Esophagus squamous epithelium (tissue), 5 donors: ENCODE data around the gene CAMTA1. TPM values are rescaled to one million over a fixed set of nuclear protein-coding genes. Genes with fewer than 3 reads are reported as not detected.

ENCODE experiments used
- DNase-seq: peaks from one replicate; lab custom pipeline; 2025; lab: John Stamatoyannopoulos, UW
- H3K27ac ChIP-seq, 4 donors: fragments of 200-600 bp; sonication (generic); one replicate each; pipeline ENCODE4 v1.5.1; 2016 to 2019; ENCODE audit warnings: mild to moderate bottlenecking in 1 of 4
- H3K27me3 ChIP-seq, 4 donors: fragments of 200-600 bp; sonication (generic); 1 replicate in 3 of 4; 2 replicates in 1 of 4; pipeline versions ENCODE4 v1.5.1 to v1.6.0; 2017 to 2021; ENCODE audit warnings: antibody characterized with exemption in 1 of 4
- H3K36me3 ChIP-seq, 3 donors: fragments of 200-600 bp; sonication (generic); one replicate each; pipeline ENCODE4 v1.5.1; 2016 to 2019
- H3K4me1 ChIP-seq, 3 donors: fragments of 200-600 bp; sonication (generic); one replicate each; pipeline ENCODE4 v1.5.1; 2017 to 2019
- H3K4me3 ChIP-seq, 4 donors: fragments of 200-600 bp; sonication (generic); 1 replicate in 3 of 4; 2 replicates in 1 of 4; pipeline ENCODE4 v1.5.1; 2016 to 2019; ENCODE audit warnings: mild to moderate bottlenecking in 2 of 4, moderate library complexity in 1 of 4
- H3K9me3 ChIP-seq, 3 donors: fragments of 200-600 bp; sonication (generic); one replicate each; pipeline ENCODE4 v1.5.1; 2016 to 2019
- POLR2A ChIP-seq, 4 donors: fragments of 450-650 bp; IDR thresholded peaks; one replicate each; pipeline ENCODE4 v1.6.1; 2017; ENCODE audit warnings: antibody characterized with exemption in 4 of 4, mild to moderate bottlenecking in 4 of 4, moderate library complexity in 3 of 4
- WGBS, 2 donors: methylation state at CpG; one replicate each; pipeline ENCODE4 v1.1.5; 2018; 5-methylcytosine and 5-hydroxymethylcytosine counted together
- intact Hi-C: fragments of 100-400 bp; cut with DNase I; formaldehyde crosslinking; loops from one replicate; pipeline ENCODE4 v1.15.0; 2022
- total RNA-seq, 4 donors: library from RNA; depleted of rRNA; stranded (reverse); fragments of >200 nt; gene quantifications; one replicate each; pipeline ENCODE4 v1.1.0, GENCODE V29; 2016
- TF ChIP-seq, protein P1 (sequence below), 6 experiments: fragments of 450-650 bp in 4 of 6; fragments of 200-600 bp in 2 of 6; sonication (generic) in 2 of 6; IDR thresholded peaks; one replicate each; pipeline ENCODE4 v1.5.1; 2016 to 2019; ENCODE audit warnings: antibody characterized with exemption in 6 of 6, mild to moderate bottlenecking in 4 of 6, moderate library complexity in 4 of 6
- donor health status: DM: yes; HTN: yes; CAD: no.

The CAMTA1 gene
- total RNA-seq, 4 donors from 2014 or later = 31.3 to 77.4 (median 45.9) TPM

DNA sequence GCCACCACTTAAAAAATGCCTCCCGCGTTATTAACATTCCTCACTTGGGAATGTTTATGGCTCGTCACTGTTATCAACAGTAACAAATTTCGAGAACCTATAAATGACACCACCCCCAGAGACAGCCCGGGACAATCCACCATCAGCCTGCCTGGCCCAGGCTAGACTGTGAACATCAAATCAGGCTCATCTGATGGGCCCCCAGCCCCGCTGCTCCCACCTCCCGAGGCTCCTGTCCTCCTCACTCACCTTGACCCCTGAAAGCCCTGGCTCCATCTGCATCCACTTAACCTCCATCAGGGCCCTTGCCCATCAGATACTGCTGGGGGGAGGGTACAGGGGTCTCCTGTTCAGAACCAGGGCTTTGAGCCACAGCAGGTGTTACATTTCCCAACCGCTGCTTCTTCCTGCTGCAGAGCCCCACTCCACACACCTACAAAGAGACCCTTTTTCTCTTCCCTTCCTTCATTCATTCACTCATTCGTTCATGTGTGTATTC lies 829.4 kb downstream of the CAMTA1 start:
- intact Hi-C loops = no loop called here
- Histone ChIP-seq H3K27ac (no peak overlapping the region), H3K9me3 (no peaks in the 10 kb centered on the region), H3K36me3 (no peaks in the 10 kb centered on the region), H3K4me1 (no peaks in the 10 kb centered on the region), H3K4me3 (no peak overlapping the region), H3K27me3 (peaks cover 0 to 21% (median 0%) of the 10 kb centered on the region in 4 donors)
- WGBS, 2 donors = 68 to 77% methylated on average over 6 to 8 of the region's 9 CpGs
- TF ChIP-seq, protein P1, sequence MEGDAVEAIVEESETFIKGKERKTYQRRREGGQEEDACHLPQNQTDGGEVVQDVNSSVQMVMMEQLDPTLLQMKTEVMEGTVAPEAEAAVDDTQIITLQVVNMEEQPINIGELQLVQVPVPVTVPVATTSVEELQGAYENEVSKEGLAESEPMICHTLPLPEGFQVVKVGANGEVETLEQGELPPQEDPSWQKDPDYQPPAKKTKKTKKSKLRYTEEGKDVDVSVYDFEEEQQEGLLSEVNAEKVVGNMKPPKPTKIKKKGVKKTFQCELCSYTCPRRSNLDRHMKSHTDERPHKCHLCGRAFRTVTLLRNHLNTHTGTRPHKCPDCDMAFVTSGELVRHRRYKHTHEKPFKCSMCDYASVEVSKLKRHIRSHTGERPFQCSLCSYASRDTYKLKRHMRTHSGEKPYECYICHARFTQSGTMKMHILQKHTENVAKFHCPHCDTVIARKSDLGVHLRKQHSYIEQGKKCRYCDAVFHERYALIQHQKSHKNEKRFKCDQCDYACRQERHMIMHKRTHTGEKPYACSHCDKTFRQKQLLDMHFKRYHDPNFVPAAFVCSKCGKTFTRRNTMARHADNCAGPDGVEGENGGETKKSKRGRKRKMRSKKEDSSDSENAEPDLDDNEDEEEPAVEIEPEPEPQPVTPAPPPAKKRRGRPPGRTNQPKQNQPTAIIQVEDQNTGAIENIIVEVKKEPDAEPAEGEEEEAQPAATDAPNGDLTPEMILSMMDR (IDR thresholded peaks at IDR 0.05) = no peak
- no peak for TF ChIP-seq POLR2A (IDR thresholded peaks at IDR 0.05)
- no peak for DNase-seq

DNA sequence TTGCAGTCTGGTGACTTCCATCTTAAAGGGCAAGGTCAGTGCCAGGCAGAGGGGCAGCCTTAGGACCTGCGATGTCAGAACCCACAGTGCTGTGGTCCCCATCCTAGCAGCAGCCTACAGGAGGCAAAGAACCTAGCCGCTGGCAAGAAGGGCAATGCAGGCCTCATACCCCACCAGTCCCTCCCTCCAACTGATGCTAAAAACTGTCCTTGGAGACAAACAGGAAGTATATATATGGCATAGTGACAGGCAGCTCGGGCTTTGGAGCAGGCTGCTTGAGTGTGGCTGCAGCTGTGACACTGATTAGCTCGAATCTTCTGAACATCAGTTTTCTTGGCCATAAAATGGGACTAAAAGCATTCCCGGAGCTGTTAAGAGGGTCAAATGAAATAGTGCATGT lies 829.9 kb downstream of the CAMTA1 start:
- H3K4me3 ChIP-seq = no peak overlapping the region
- DNase-seq = no peak
- TF ChIP-seq, protein P1 (IDR thresholded peaks at IDR 0.05) = no peak
- TF ChIP-seq POLR2A (IDR thresholded peaks at IDR 0.05) = no peak
- H3K27me3 ChIP-seq = peaks cover 0 to 26% (median 0%) of the 10 kb centered on the region in 4 donors
- no peaks in the 10 kb centered on the region for H3K9me3 ChIP-seq
- H3K4me1 ChIP-seq = no peaks in the 10 kb centered on the region
- 60 to 83% methylated on average over 1 to 4 of the region's 5 CpGs for whole genome bisulfite sequencing, 2 donors
- no peaks in the 10 kb centered on the region for H3K36me3 ChIP-seq
- no peak overlapping the region for H3K27ac ChIP-seq
- intact Hi-C loops = no loop called here

DNA sequence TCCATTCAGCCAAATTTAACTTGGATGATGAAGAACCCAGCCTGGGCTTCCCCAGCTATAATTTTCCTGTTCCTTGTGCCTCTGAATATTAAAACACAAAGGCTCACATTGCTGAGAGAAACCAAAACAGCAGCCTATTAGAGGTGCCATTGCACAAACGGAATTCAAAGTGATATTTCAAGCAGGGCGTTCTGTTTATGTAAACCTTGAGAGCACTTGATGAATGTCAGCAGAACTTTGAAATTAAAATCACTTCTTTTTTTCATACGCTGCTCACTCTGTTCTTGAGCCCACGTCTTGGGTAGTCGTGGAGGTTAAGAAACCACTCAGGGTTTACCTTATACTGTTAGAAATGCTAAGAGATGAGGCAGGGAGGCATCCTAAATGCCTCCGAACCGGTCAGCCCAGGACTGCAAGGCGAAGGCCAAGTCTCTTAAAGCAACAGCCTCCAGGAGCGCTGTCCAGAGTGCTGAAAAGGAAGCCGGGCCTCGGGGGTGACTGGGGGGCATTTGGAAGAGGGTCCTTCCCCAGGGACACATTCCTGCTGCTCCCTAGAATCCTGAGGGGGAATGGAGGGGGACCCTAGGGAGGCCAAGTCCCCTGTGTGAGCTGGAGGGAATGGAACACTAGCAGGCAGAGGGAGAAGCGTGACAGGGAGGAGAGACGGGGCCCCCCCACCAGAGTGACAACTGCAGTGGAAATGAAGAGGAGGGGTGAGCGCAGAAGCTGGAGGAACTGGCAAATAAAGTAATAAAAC lies 831.0 kb downstream of the CAMTA1 start:
- no peaks in the 10 kb centered on the region for H3K36me3 ChIP-seq
- intact Hi-C loops = no loop called here
- no peak overlapping the region for H3K4me3 ChIP-seq
- 27 to 29% methylated on average over 12 to 14 of the region's 14 CpGs for WGBS, 2 donors
- H3K4me1 ChIP-seq = no peaks in the 10 kb centered on the region
- no peaks in the 10 kb centered on the region for H3K9me3 ChIP-seq
- no peak for TF ChIP-seq POLR2A (IDR thresholded peaks at IDR 0.05)
- TF ChIP-seq, protein P1 (IDR thresholded peaks at IDR 0.05) = no peak
- H3K27me3 ChIP-seq = peaks cover 0 to 37% (median 0%) of the 10 kb centered on the region in 4 donors
- DNase-seq = no peak
- no peak overlapping the region for H3K27ac ChIP-seq

DNA sequence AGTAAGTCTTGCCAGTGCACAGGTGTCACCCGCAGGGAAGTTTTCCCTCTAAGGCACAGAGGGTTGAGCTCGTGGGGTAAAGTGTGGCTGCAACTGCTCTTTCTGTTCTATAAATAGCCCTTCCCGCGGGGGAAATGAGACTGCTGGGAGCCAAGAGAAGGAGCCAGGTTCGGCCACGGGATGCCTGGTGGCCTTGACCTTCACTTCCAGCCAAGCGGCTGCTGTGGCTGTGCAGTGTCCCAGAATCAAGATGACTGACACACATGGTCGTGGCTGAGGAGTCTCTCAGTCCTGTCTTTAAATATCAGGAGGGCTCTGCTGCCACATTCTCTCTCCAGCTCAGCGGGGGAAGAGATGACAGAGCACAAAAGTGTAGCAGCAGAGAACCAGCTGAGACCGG lies 831.7 kb downstream of the CAMTA1 start:
- DNase-seq = no peak
- intact Hi-C loops = no loop called here
- Histone ChIP-seq H3K4me1 (no peaks in the 10 kb centered on the region), H3K4me3 (no peak overlapping the region), H3K27me3 (peaks cover 0 to 39% (median 0%) of the 10 kb centered on the region in 4 donors), H3K36me3 (no peaks in the 10 kb centered on the region), H3K9me3 (no peaks in the 10 kb centered on the region), H3K27ac (no peak overlapping the region)
- no peak for TF ChIP-seq POLR2A (IDR thresholded peaks at IDR 0.05)
- TF ChIP-seq, protein P1 (IDR thresholded peaks at IDR 0.05) = no peak
- WGBS, 2 donors = 38 to 67% methylated on average over 3 to 6 of the region's 10 CpGs

DNA sequence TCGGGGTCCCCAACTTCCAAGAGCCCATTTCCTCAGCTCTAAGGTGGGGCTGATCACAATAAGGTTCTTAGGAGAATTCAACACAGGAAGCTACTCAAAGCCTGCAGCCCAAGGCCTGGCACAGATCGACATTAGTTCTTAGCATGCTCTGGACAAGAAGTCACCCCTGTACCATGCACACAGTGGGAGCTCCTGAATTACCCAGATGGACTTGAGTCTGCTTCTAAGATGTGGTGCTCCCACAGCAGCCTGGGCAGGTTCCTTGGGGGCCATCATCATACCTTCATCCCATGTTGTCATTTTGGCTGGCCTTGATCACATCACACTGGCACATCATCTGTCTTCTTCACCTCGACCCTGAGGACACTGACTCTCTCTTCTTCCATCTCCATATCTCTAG lies 832.6 kb downstream of the CAMTA1 start:
- no peak for DNase-seq
- TF ChIP-seq, protein P1 (IDR thresholded peaks at IDR 0.05) = no peak
- TF ChIP-seq POLR2A (IDR thresholded peaks at IDR 0.05) = no peak
- Histone ChIP-seq H3K27ac (no peak overlapping the region), H3K27me3 (peaks cover 0 to 46% (median 0%) of the 10 kb centered on the region in 4 donors), H3K36me3 (no peaks in the 10 kb centered on the region), H3K9me3 (no peaks in the 10 kb centered on the region), H3K4me1 (no peaks in the 10 kb centered on the region), H3K4me3 (no peak overlapping the region)
- intact Hi-C loops = no loop called here
- WGBS, 2 donors = 63 to 71% methylated on average over 3 of the region's 3 CpGs
